GM12878 (cell line): ENCODE measurements around the gene SPOCK1.

Experiments used
- BCLAF1 ChIP-seq: fragments of 450-650 bp; IDR thresholded peaks from 2 replicates; pipeline ENCODE4 v1.6.1; 2017; ENCODE audit warnings: antibody characterized with exemption, mild to moderate bottlenecking, moderate library complexity
- BRCA1 ChIP-seq: IDR thresholded peaks from 2 replicates; pipeline ENCODE4 v1.6.1; 2011; ENCODE audit warnings: low read depth, low read length, improper control_type of control experiment
- CTCF ChIP-seq, 3 experiments: IDR thresholded peaks in 2 of 3; conservative IDR thresholded peaks in 1 of 3; 2 replicates each; pipeline ENCODE4 v1.5.1; 2011; ENCODE audit warnings: low read depth in 3 of 3, low read length in 3 of 3, mild to moderate bottlenecking in 3 of 3, control low read depth in 2 of 3, moderate library complexity in 2 of 3, inconsistent platforms in 1 of 3, mixed read lengths in 1 of 3; ENCODE audit not compliant: control insufficient read depth in 2 of 3, insufficient read depth in 1 of 3; ENCODE audit errors: extremely low read depth in 1 of 3
- NFIC ChIP-seq: IDR thresholded peaks from 2 replicates; pipeline ENCODE4 v1.6.1; 2012; ENCODE audit warnings: low read depth, mild to moderate bottlenecking, inconsistent platforms, low read length, moderate library complexity

- TF ChIP-seq CTCF (IDR thresholded peaks at IDR 0.05 in 2 of 3, conservative IDR thresholded peaks at IDR 0.05 in 1 of 3; ENCODE audit: control insufficient read depth in 2 of 3, extremely low read depth in 1 of 3, insufficient read depth in 1 of 3, low read depth in 3 of 3, low read length in 3 of 3) (no peak), NFIC (no peak), BRCA1 (no peak), BCLAF1 (no peak)
These were observed 283.3 kb downstream of the SPOCK1 start for GRCh38 chr5:137215780-137216179.
